MCF 10A (cell line): Measurements from ENCODE around the gene JMJD4. TPM values are rescaled to one million over a fixed set of nuclear protein-coding genes. Genes with fewer than 3 reads are reported as not detected.

Source experiments
- BruUV-seq: library from RNA; stranded (reverse); fragments of 400-500 nt; replicated peaks from 2 replicates; lab custom pipeline; 2021; lab: Mats Ljungman, UMichigan
- CTCF ChIA-PET: fragments of 300-600 bp; sonication (Branson Sonifier 250); formaldehyde crosslinking; extraction: SDS; loops from one replicate; lab custom pipeline; 2021; ENCODE audit warnings: antibody characterized with exemption, inconsistent platforms; lab: Yijun Ruan, JAX
- POLR2A ChIA-PET: fragments of 300-600, 350-650 bp; sonication (Branson Sonifier 250); formaldehyde crosslinking; extraction: SDS; loops from one replicate; lab custom pipeline; 2020; ENCODE audit warnings: antibody characterized with exemption, inconsistent platforms; lab: Yijun Ruan, JAX
- DNase-seq: peaks from one replicate; pipeline ENCODE4 v3.0.0-alpha.2; 2018; ENCODE audit not compliant: unreplicated experiment
- H3K27ac Mint-ChIP-seq: one replicate; pipeline ENCODE4 v1.8.0; 2022; ENCODE audit warnings: mild to moderate bottlenecking, low read depth, mixed read lengths; ENCODE audit not compliant: unreplicated experiment
- H3K27me3 Mint-ChIP-seq: one replicate; pipeline ENCODE4 v1.8.0; 2022; ENCODE audit warnings: mixed read lengths; ENCODE audit not compliant: insufficient read depth, unreplicated experiment
- H3K36me3 Mint-ChIP-seq: one replicate; pipeline ENCODE4 v1.8.0; 2022; ENCODE audit warnings: mild to moderate bottlenecking, moderate library complexity, mixed read lengths; ENCODE audit not compliant: insufficient read depth, unreplicated experiment
- H3K4me1 Mint-ChIP-seq: one replicate; pipeline ENCODE4 v1.8.0; 2022; ENCODE audit warnings: mixed read lengths; ENCODE audit not compliant: insufficient read depth, unreplicated experiment
- H3K4me3 Mint-ChIP-seq: one replicate; pipeline ENCODE4 v1.8.0; 2022; ENCODE audit warnings: mild to moderate bottlenecking, moderate library complexity, mixed read lengths; ENCODE audit not compliant: unreplicated experiment
- H3K9me3 Mint-ChIP-seq: one replicate; pipeline ENCODE4 v1.8.0; 2022; ENCODE audit warnings: mixed read lengths; ENCODE audit not compliant: unreplicated experiment
- CTCF ChIP-seq: fragments of 200-600 bp; IDR thresholded peaks from one replicate; pipeline ENCODE4 v1.8.0; 2022; ENCODE audit warnings: antibody characterized with exemption, mild to moderate bottlenecking; ENCODE audit not compliant: unreplicated experiment
- intact Hi-C: fragments of 100-400 bp; cut with micrococcal nuclease; formaldehyde crosslinking; loops from 2 replicates; pipeline ENCODE4 v1.14.1; 2022
- total RNA-seq: library from RNA; stranded (reverse); gene quantifications from 2 replicates; pipeline ENCODE4 v1.2.3, GENCODE V29; 2022

The JMJD4 gene
- total RNA-seq, 1 experiment from 2014 or later = 43.2 TPM

GRCh38 chr1:227775841-227776240, 40.7 kb upstream of the JMJD4 start:
- ChIA-PET POLR2A (interaction anchor here (0.7 to 1.9 kb wide), 3 partner anchors 11 to 12 kb away, joined by 3 to 7 read pairs (median 5); no protein-coding TSS in a partner anchor), CTCF (interaction anchor here (0.7 to 1.1 kb wide), 5 partner anchors 12 to 294 kb away, joined by 3 to 6 read pairs (median 3); no protein-coding TSS in a partner anchor)
- Mint-ChIP-seq H3K27ac (no peak overlapping the region), H3K27me3 (no peaks in the 10 kb centered on the region), H3K4me1 (no peaks in the 10 kb centered on the region), H3K36me3 (peaks cover 29% of the 10 kb centered on the region), H3K4me3 (no peak overlapping the region), H3K9me3 (no peaks in the 10 kb centered on the region)
- BruUV-seq = no TSS peak
- intact Hi-C loops = no loop called here
- DNase-seq = no peak
- no peak for TF ChIP-seq CTCF

DNA sequence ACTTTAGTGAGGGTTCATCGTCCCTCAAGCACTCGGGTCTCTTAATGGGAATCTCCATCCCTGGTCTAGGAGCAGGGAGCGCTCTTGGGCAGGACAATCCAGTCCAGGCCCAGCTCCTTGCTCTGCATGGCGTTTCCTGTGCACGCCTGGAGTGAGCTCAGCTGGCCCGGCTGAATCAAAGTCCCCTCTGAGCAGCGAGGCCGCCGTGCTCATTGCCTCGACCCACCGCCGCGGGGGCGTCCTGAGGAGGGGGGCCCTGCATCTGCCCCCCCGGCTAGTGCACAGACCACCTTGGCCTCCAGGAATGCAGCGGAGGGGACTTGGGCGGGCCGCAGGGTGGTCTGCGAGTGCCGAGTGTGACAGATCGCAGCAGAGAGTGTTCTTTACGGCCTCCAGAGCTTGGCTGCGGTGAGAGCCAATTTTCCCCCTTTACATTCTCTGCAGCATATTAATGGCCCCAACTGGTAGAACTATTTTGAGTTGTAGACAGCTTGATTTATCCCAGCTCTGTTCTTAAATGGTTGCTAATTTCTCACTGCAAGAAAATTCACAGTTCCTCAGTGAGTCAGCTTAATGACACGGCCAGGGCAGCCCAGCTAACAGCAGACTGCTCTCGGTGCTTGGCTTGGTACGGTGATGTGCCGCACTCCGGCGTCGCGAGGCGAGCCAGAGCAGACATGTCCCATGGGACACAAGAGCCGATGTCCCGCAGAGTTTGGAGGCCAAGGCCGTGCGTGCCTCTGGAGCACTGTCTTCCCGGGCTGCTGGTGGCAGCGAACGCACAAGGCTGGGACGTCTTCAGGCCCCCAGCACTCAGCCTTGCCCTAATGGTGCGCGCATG, 39.9 kb upstream of the JMJD4 start:
- Mint-ChIP-seq H3K9me3 (no peaks in the 10 kb centered on the region), H3K27ac (no peak overlapping the region), H3K4me3 (no peak overlapping the region), H3K4me1 (no peaks in the 10 kb centered on the region), H3K27me3 (no peaks in the 10 kb centered on the region), H3K36me3 (peaks cover 35% of the 10 kb centered on the region)
- no peak for DNase-seq
- CTCF ChIA-PET = interaction anchor here (0.6 to 4.3 kb wide), 6 partner anchors 12 to 294 kb away, joined by 3 to 20 read pairs (median 3); no protein-coding TSS in a partner anchor
- TF ChIP-seq CTCF = no peak
- no TSS peak for BruUV-seq
- intact Hi-C loops = no loop called here
- POLR2A ChIA-PET = interaction anchor here (0.6 to 1.9 kb wide), 3 partner anchors 10 to 983 kb away, joined by 3 to 7 read pairs (median 4); no protein-coding TSS in a partner anchor

GRCh38 chr1:227774051-227774731, 39.1 kb upstream of the JMJD4 start:
- H3K9me3 Mint-ChIP-seq = no peaks in the 10 kb centered on the region
- DNase-seq = no peak
- H3K27ac Mint-ChIP-seq = no peak overlapping the region
- H3K4me3 Mint-ChIP-seq = no peak overlapping the region
- H3K27me3 Mint-ChIP-seq = no peaks in the 10 kb centered on the region
- no TSS peak for BruUV-seq
- TF ChIP-seq CTCF = no peak
- ChIA-PET POLR2A (interaction anchor here (1.9 kb wide), 1 partner anchor 14 kb away, joined by 7 read pairs; no protein-coding TSS in a partner anchor), CTCF (interaction anchor here (0.6 to 4.3 kb wide), 3 partner anchors 11 to 433 kb away, joined by 3 to 20 read pairs (median 3); no protein-coding TSS in a partner anchor)
- H3K36me3 Mint-ChIP-seq = peaks cover 38% of the 10 kb centered on the region
- no peaks in the 10 kb centered on the region for H3K4me1 Mint-ChIP-seq
- intact Hi-C loops = no loop called here
